ENCODE results near the gene DCBLD2. TPM values are rescaled to one million over a fixed set of nuclear protein-coding genes. Genes with fewer than 3 reads are reported as not detected.
"Not testable (repeated sequence)": the region's sequence is repeated elsewhere in the genome, so short reads cannot be mapped to it uniquely, and the experiment has no call there.

The DCBLD2 gene
- total RNA-seq, 3 donors from 2014 or later (not counting 1 experiment from before 2014, with no cell fraction given): 0.66 to 0.99 (median 0.90) TPM

DNA sequence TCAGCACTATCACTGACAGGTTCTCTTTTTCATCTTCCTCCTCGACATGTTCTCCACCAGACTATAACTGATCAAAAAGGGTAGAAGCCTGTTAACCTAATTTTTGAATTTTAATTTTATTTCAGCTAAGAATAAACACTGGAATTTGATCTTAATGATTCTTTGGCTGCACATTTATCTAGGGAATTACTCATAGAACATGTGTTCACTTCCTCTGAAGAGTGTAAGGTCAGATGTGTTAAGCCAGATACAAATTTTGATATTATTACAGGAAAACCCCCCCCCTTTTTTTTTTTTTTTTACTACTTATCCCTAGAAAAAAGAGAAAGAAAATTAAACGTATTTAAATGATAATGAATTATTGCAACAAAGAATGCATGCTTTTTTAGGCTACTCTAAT lies 15.0 kb downstream of the DCBLD2 start:
- H3K27ac ChIP-seq (ENCODE audit: low read length): no peak overlapping the region
- DNase-seq (no peak), ATAC-seq (no peak)
- H3K4me1 ChIP-seq (ENCODE audit: control insufficient read depth, insufficient read depth, low read length): no peaks in the 10 kb centered on the region
- H3K27me3 Mint-ChIP-seq (ENCODE audit: low read depth in 2 of 2): no peaks in the 10 kb centered on the region
- TF ChIP-seq, protein P1, sequence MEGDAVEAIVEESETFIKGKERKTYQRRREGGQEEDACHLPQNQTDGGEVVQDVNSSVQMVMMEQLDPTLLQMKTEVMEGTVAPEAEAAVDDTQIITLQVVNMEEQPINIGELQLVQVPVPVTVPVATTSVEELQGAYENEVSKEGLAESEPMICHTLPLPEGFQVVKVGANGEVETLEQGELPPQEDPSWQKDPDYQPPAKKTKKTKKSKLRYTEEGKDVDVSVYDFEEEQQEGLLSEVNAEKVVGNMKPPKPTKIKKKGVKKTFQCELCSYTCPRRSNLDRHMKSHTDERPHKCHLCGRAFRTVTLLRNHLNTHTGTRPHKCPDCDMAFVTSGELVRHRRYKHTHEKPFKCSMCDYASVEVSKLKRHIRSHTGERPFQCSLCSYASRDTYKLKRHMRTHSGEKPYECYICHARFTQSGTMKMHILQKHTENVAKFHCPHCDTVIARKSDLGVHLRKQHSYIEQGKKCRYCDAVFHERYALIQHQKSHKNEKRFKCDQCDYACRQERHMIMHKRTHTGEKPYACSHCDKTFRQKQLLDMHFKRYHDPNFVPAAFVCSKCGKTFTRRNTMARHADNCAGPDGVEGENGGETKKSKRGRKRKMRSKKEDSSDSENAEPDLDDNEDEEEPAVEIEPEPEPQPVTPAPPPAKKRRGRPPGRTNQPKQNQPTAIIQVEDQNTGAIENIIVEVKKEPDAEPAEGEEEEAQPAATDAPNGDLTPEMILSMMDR (IDR thresholded peaks at IDR 0.05): no peak
- intact Hi-C loops (cut with micrococcal nuclease): no loop called here
- 60% methylated on average over 1 of the region's 2 CpGs for WGBS (ENCODE audit: insufficient coverage)
- no peaks in the 10 kb centered on the region for H3K4me1 Mint-ChIP-seq
- no peaks in the 10 kb centered on the region for H3K9me3 Mint-ChIP-seq
- H3K4me3 ChIP-seq (ENCODE audit: low read length): no peak overlapping the region
- no peaks in the 10 kb centered on the region for H3K36me3 ChIP-seq (ENCODE audit: control insufficient read depth, insufficient read depth, low read length)
- no peak overlapping the region for H3K27ac Mint-ChIP-seq
- no peaks in the 10 kb centered on the region for H3K9me3 ChIP-seq (ENCODE audit: control insufficient read depth, insufficient read depth, low read length)
- no peaks in the 10 kb centered on the region for H3K36me3 Mint-ChIP-seq
- H3K27me3 ChIP-seq (ENCODE audit: control insufficient read depth, insufficient read depth, low read length): no peaks in the 10 kb centered on the region
- no peak overlapping the region for H3K4me3 Mint-ChIP-seq

GRCh38 chr3:98885851-98886250 lies 15.6 kb downstream of the DCBLD2 start:
- Mint-ChIP-seq H3K4me3 (no peak overlapping the region), H3K4me1 (no peaks in the 10 kb centered on the region), H3K27ac (no peak overlapping the region), H3K9me3 (no peaks in the 10 kb centered on the region), H3K27me3 (ENCODE audit: low read depth in 2 of 2) (no peaks in the 10 kb centered on the region), H3K36me3 (no peaks in the 10 kb centered on the region)
- no CpG with 5 or more reads among the region's 1 CpG for WGBS (ENCODE audit: insufficient coverage)
- ATAC-seq: no peak
- no peak for DNase-seq
- H3K9me3 ChIP-seq (ENCODE audit: control insufficient read depth, insufficient read depth, low read length): no peaks in the 10 kb centered on the region
- H3K36me3 ChIP-seq (ENCODE audit: control insufficient read depth, insufficient read depth, low read length): no peaks in the 10 kb centered on the region
- no peaks in the 10 kb centered on the region for H3K27me3 ChIP-seq (ENCODE audit: control insufficient read depth, insufficient read depth, low read length)
- intact Hi-C loops (cut with micrococcal nuclease): no loop called here
- no peak overlapping the region for H3K27ac ChIP-seq (ENCODE audit: low read length)
- H3K4me3 ChIP-seq (ENCODE audit: low read length): no peak overlapping the region
- TF ChIP-seq, protein P1 (IDR thresholded peaks at IDR 0.05): no peak
- no peaks in the 10 kb centered on the region for H3K4me1 ChIP-seq (ENCODE audit: control insufficient read depth, insufficient read depth, low read length)

DNA sequence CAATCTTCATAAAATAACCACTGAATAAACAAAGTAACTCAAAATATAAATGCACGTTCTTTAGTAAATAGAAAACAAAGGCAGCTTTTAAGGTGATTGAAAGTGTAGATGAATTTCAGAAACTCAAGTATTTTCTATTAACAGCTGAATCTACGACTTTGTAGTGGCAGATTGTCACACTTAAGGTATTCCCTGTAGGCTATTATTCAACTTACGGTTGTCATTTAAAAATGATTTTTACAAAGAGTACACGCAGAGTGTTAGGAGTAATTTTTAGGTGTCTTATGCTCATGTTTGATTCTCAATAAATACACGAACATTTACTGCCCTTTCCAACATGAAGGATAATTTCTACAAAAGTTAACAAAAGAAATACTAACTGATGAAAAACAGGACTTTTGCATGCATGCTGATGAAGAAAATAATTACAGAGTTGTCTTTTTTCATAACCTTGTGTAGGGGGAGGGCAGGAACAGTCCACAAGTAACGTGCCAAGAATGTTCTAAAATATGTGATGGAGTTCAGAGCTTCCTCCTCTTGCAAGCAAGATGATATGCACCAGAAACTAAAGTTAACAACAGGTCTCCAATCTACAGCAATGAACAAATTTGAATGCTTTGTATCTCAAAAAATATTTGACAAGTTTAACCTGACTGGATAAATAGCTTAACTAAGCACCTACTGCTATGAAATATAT lies 16.7 kb downstream of the DCBLD2 start:
- H3K27ac Mint-ChIP-seq: no peak overlapping the region
- ATAC-seq (no peak), DNase-seq (no peak)
- Histone ChIP-seq H3K27me3 (ENCODE audit: control insufficient read depth, insufficient read depth, low read length) (no peaks in the 10 kb centered on the region), H3K36me3 (ENCODE audit: control insufficient read depth, insufficient read depth, low read length) (no peaks in the 10 kb centered on the region), H3K27ac (ENCODE audit: low read length) (no peak overlapping the region), H3K9me3 (ENCODE audit: control insufficient read depth, insufficient read depth, low read length) (no peaks in the 10 kb centered on the region), H3K4me3 (ENCODE audit: low read length) (no peak overlapping the region), H3K4me1 (ENCODE audit: control insufficient read depth, insufficient read depth, low read length) (no peaks in the 10 kb centered on the region)
- no peaks in the 10 kb centered on the region for H3K36me3 Mint-ChIP-seq
- WGBS (ENCODE audit: insufficient coverage): 93% methylated on average over 3 of the region's 6 CpGs
- TF ChIP-seq, protein P1 (IDR thresholded peaks at IDR 0.05): no peak
- intact Hi-C loops (cut with micrococcal nuclease): no loop called here
- no peaks in the 10 kb centered on the region for H3K4me1 Mint-ChIP-seq
- H3K27me3 Mint-ChIP-seq (ENCODE audit: low read depth in 2 of 2): no peaks in the 10 kb centered on the region
- H3K4me3 Mint-ChIP-seq: no peak overlapping the region
- H3K9me3 Mint-ChIP-seq: no peaks in the 10 kb centered on the region

DNA sequence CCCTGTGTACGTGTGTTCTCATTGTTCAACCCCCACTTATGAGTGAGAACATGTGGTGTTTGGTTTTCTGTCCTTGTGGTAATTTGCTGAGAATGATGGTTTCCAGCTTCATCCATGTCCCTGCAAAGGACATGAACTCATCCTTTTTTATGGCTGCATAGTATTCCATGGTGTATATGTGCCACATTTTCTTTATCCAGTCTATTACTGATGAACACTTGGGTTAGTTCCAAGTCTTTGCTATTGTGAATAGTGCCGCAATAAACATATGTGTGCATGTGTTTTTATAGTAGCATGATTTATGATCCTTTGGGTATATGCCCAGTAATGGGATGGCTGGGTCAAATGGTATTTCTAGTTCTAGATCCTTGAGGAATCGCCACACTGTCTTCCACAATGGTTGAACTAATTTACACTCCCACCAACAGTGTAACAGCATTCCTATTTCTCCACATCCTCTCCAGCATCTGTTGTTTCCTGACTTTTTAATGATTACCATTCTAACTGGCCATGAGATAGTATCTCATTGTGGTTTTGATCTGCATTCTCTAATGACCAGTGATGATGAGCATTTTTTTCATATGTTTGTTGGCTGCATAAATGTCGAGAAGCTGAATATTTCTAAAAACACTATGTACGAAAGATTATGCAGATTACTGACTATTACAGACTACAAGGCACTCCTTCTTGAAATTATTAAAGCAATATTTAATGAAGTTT lies 18.7 kb downstream of the DCBLD2 start:
- H3K4me1 Mint-ChIP-seq; H3K36me3 ChIP-seq (ENCODE audit: control insufficient read depth, insufficient read depth, low read length); H3K27ac ChIP-seq (ENCODE audit: low read length); H3K4me3 ChIP-seq (ENCODE audit: low read length); H3K36me3 Mint-ChIP-seq; H3K27me3 Mint-ChIP-seq (ENCODE audit: low read depth in 2 of 2); H3K4me1 ChIP-seq (ENCODE audit: control insufficient read depth, insufficient read depth, low read length); H3K27me3 ChIP-seq (ENCODE audit: control insufficient read depth, insufficient read depth, low read length); H3K4me3 Mint-ChIP-seq; ATAC-seq; H3K27ac Mint-ChIP-seq; intact Hi-C loops (cut with micrococcal nuclease); DNase-seq; H3K9me3 Mint-ChIP-seq; H3K9me3 ChIP-seq (ENCODE audit: control insufficient read depth, insufficient read depth, low read length): not testable (repeated sequence)
- 86% methylated on average over 1 of the region's 5 CpGs for WGBS (ENCODE audit: insufficient coverage)

Data from natural killer cell (primary cell).